Lower leg skin (tissue), 4 donors: ENCODE data around the gene MYL3. TPM values are rescaled to one million over a fixed set of nuclear protein-coding genes. Genes with fewer than 3 reads are reported as not detected.

Source experiments
- DNase-seq, 2 donors: peaks; one replicate each; pipeline ENCODE4 v3.0.0-alpha.2; 2019; ENCODE audit warnings: low spot score in 2 of 2
- H3K4me3 ChIP-seq: fragments of 200-600 bp; sonication (generic); 2 replicates; pipeline ENCODE4 v1.5.1; 2017; ENCODE audit warnings: mild to moderate bottlenecking, low read depth; ENCODE audit not compliant: poor library complexity, severe bottlenecking
- CTCF ChIP-seq, 3 donors: fragments of 450-650 bp; IDR thresholded peaks; one replicate each; pipeline ENCODE4 v1.5.1; 2016; ENCODE audit warnings: antibody characterized with exemption in 3 of 3, mild to moderate bottlenecking in 3 of 3, moderate library complexity in 2 of 3
- POLR2A ChIP-seq, 2 donors: fragments of 450-650 bp; IDR thresholded peaks; one replicate each; pipeline ENCODE4 v1.6.1; 2016 to 2017; ENCODE audit warnings: antibody characterized with exemption in 2 of 2, mild to moderate bottlenecking in 1 of 2, moderate library complexity in 1 of 2
- WGBS, 2 donors: methylation state at CpG; one replicate each; pipeline ENCODE4 v1.1.5; 2018; 5-methylcytosine and 5-hydroxymethylcytosine counted together
- intact Hi-C: fragments of 100-400 bp; cut with DNase I; formaldehyde crosslinking; loops from one replicate; pipeline ENCODE4 v1.15.0; 2023; ENCODE audit warnings: low total_unique reads
- total RNA-seq, 4 donors: library from RNA; depleted of rRNA; stranded (reverse); fragments of >200 nt; gene quantifications; one replicate each; pipeline ENCODE4 v1.1.0, GENCODE V29; 2016

MYL3 gene
- total RNA-seq, 4 donors from 2014 or later, result 0.59 to 1.7 (median 1.3) TPM; not detected in 1

DNA sequence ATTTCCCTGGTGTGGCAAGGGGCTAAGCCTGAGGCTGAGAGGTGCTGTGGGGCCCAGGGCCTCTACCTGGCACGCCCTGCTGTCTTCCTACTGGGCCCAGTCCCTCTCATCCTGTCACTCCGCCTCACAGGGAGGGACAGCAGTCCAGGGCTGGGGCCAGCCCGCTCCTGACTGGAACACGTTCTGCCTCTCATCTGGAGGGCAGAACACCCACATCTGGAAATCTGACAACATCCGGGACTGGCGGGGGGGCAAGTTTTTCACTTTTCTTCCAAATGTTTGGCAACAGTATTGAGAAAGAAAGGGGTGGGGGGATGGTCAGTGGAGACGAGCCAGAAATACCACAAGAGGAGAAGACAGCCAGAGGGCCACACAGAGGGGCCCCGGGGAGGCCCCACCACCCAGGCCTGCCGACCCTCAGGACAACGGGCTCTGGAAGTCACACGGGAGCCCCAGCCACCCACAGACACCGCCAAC lies 1.8 kb upstream of the MYL3 start:
- intact Hi-C loops, result no loop called here
- DNase-seq, result peak; percentile 45 to 92
- H3K4me3 ChIP-seq, result no peak overlapping the region
- 46 to 47% methylated on average over 12 of the region's 12 CpGs for WGBS, 2 donors
- no peak for TF ChIP-seq CTCF (IDR thresholded peaks at IDR 0.05)

GRCh38 chr3:46864061-46864881 lies 1.0 kb upstream of the MYL3 start:
- WGBS, 2 donors, result 82 to 87% methylated on average over 9 to 10 of the region's 10 CpGs
- peak in 1 of 2 donors; percentile 85 for DNase-seq
- no peak overlapping the region for H3K4me3 ChIP-seq
- intact Hi-C loops, result no loop called here
- no peak for TF ChIP-seq CTCF (IDR thresholded peaks at IDR 0.05)
- TF ChIP-seq POLR2A (IDR thresholded peaks at IDR 0.05), result no peak

GRCh38 chr3:46862369-46863025 lies 747 bp downstream of the MYL3 start:
- DNase-seq, result peak in 1 of 2 donors; percentile 76
- TF ChIP-seq CTCF (IDR thresholded peaks at IDR 0.05) (no peak), POLR2A (IDR thresholded peaks at IDR 0.05) (no peak)
- H3K4me3 ChIP-seq, result no peak overlapping the region
- intact Hi-C loops, result no loop called here
- WGBS, 2 donors, result 85 to 93% methylated on average over 7 of the region's 7 CpGs

- DNase-seq, result peak in 1 of 2 donors; percentile 82
- 78 to 88% methylated on average over 12 of the region's 12 CpGs for WGBS, 2 donors
- intact Hi-C loops, result no loop called here
- no peak for TF ChIP-seq CTCF (IDR thresholded peaks at IDR 0.05)
- TF ChIP-seq POLR2A (IDR thresholded peaks at IDR 0.05), result no peak
- H3K4me3 ChIP-seq, result no peak overlapping the region
These were observed 1.5 kb downstream of the MYL3 start for GRCh38 chr3:46861605-46862368.

DNA sequence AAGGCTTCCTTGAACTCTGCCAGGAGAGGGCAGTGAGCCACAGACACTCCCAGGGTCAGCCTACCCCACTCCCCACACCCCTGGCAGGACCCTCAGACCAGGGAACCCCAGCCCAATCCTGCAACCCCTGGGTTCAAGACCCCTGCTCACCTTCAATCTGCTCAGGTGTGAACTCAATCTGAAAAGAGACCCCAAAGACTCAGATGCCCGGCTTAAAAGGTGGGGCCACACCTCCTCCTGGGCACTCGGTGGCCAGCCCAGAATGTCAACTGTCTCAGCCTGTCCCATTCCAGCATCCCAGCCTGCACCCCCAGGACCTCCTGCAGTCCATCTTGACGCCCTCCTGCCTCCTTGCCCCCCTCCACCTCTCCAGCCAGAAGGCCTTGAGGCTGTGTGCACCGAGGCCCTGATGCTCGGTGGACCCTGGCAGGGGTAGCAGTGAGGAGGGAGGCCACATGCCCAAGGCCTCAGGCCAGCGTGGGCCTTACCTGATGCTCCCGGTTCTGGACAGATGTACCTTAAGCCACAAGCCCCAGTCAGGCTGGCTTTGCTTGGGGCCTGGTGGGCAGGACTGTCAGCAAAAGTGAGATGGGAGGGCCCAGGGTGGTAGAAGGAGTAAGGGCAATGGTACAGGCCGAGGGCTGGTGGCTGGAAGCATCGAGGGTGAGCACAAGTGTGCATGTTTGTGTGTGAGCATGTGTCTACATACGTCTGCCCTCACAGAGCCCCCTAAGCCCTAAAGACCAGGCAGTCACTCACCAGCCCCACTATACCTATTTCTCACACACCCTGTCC lies 2.2 kb downstream of the MYL3 start:
- DNase-seq, result peak in 1 of 2 donors; percentile 78
- 89 to 95% methylated on average over 8 to 10 of the region's 10 CpGs for WGBS, 2 donors
- intact Hi-C loops, result no loop called here
- no peak for TF ChIP-seq POLR2A (IDR thresholded peaks at IDR 0.05)
- no peak for TF ChIP-seq CTCF (IDR thresholded peaks at IDR 0.05)
- no peak overlapping the region for H3K4me3 ChIP-seq
